EH (cell line): Measurements from ENCODE around the gene CTU1.

ENCODE experiments used
- DNase-seq: peaks from one replicate; pipeline ENCODE4 v3.0.0-alpha.2; 2015; ENCODE audit warnings: low read depth

Gene CTU1

DNA sequence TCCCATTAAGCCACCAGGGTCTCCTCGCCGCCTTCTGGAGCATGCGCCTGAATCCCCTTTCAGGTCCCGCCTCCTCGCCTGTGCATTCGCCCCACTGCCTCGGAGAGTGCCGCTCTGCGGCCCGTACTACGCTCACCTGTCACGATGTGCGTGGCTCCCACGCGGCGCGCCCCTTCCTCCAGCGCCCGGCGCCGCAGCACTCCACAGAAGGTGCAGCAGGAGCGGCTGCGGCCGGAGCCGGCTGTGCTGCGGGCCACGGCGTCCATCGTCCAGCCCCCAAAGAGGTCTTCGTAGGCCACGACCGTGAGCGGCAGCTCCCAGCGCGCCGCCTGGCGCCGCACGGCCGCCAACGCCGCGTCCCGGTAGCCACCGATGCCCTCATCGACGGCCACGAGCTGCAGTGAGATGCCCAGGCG, 4.3 kb downstream of the CTU1 start:
- DNase-seq, result no peak

DNA sequence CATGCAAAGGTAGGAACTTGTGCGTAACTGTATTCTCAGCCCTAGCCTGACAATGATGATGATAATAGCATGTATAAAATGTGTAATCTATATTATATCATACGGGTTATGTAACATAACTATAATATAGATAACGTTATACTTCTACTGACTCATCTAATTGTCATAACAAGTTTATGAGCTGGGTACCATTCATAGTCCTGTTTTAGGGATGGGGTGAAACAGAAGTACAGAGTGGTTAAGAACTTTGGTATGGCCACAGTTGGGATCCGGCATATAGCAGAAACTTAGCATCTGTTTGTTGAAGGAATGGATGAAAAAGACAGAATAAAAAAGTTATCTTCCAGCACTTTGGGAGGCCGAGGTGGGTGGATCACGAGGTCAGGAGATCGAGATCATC, 5.2 kb downstream of the CTU1 start:
- no peak for DNase-seq

- peak; percentile 16 for DNase-seq
These were observed 6.9 kb downstream of the CTU1 start for GRCh38 chr19:51101171-51101865.

DNA sequence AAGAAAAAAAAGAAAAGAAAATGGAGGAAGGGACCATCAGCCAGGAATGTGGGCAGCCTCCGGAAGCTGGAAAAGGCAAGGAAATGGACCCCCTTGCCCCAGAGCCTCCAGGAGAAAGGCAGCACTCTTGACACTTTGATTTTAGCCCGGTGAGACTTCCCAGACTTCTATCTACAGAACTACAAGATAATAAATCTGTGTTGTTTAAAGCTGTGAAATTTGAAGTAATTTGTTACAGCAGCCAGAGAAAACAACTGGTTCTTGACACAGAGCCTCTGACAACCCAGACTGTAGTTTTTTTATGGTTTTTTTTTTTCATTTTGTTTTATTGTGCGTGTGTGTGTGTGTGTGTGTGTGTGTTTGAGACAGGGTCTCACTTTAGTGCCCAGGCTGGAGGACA, 7.6 kb downstream of the CTU1 start:
- DNase-seq, result no peak

DNA sequence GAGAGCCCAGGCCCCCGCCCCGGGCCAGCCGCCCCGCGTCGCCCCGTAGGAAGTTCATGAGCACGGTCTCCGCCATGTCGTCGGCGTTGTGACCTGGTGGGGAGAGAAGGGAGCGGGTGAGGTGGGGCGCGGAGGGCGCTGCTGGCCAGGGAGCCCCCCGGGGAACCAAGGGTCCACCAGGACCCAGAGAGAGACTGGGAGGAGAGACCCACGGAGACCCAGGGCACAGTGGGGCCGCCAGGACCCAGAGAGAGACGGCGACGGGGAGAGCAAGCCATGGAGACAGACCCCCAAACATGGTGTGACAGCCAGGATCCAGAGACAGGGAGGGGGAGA, 9.2 kb downstream of the CTU1 start:
- DNase-seq, result no peak

DNA sequence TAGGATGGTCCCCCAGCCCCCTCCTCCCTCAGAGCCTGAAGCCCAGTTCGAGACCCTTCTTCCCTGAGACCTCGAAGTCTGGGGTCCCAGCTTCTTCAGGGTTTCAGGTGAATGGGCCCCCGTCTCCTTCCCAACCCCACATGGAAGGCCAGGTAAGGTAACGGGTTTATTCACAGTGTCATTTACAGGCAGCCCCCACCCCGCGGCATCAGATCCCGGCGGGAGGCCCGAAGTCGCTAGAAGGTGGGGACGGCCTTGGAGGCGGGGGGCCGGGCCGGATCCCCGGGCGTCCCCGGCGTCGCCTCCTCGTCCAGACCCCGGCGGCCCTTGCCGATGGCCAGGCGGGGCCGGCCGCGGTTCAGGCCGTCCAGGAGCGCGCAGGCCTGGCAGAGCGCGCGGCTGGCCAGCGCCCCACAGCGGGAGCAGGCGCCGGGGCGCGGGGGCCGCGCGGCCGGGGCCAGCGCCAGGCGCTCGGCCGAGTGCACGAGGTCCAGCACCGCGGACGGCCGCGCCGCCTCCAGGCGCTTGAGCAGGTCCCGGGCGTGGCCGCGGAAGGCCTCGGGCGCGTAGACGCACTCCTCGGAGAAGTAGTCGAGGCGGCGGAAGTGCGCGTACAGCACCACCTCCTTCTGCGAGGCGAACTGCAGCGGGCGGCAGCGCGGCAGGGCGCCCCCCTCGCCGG, 9.7 kb downstream of the CTU1 start:
- DNase-seq, result no peak

DNA sequence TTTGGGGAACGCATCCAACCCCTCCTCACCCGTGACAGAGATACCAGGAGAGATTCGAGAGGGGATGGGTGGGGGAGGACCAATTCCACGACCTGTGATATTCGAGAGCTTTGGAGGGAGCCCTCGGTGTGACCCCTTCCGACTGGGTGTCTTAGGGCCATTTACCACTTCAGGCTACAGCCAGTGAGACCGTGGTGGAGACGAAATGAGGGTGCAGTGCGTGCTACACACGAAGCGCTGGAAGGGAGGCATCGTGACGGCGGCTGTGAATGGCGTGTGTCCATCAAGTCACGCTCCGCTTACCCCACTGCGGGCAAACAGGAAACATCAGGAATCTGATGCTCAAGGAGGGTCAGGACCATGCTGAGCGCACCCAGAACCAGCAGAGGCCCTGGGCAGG, 10.4 kb downstream of the CTU1 start:
- DNase-seq, result no peak

DNA sequence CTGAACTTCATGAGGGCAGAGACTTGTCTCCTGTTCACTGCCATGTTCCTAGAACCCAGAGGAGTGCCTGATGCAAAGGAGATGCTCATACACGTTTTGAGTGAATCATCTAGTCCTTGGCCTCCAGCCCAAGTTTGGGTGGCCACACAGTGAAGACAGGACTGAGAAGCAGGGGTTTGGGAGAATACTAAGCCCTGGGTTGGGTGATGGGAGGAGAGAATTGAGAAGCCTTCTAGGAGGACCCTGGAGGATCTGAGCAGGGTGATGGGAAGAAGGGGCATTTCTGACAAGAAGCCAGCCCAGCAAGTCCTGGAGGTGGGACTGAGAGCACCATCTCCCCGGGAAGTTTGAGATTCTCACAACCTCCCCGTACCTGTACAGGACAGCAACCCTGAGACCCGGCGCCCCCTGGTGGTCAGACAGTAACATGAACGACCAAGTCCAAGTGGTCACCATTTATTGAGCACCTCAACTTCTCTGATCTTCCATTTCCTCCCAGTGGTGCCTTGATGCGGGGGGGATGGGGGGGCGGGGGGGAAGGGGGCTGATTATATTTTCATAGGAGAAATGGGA, 11.0 kb downstream of the CTU1 start:
- DNase-seq, result peak; percentile 64

DNA sequence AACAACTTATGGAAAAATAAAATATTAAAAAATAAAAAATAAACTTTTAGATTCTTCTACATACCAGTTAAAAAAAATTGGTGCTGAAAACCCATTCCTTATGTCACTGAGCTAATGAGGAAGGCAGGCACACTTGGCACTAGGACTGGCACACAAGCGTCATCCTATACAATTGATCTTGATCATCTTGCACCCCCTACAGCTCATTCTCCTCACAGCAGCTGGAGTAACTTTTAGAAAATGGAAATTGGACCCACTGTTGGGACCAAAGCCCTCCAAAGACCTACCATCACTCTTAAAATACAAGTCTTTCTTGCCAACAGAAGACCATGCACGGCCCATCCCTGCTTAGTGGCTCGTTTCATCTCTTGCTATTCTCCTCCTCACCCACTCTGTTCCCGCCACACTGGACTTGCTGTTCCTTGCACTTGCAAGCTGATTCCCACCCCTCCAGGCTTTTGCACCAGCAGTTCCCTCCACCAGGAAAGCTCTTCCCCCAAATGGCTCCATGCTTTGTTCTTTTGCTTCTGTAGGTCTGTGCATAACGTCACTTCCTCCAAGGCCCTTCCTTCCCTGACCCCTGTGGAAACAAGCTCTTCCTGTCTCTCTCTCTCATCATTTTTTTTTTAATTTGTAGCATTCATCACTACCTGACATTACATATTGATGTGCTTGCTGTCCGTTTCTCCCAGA, 11.6 kb downstream of the CTU1 start:
- no peak for DNase-seq

DNA sequence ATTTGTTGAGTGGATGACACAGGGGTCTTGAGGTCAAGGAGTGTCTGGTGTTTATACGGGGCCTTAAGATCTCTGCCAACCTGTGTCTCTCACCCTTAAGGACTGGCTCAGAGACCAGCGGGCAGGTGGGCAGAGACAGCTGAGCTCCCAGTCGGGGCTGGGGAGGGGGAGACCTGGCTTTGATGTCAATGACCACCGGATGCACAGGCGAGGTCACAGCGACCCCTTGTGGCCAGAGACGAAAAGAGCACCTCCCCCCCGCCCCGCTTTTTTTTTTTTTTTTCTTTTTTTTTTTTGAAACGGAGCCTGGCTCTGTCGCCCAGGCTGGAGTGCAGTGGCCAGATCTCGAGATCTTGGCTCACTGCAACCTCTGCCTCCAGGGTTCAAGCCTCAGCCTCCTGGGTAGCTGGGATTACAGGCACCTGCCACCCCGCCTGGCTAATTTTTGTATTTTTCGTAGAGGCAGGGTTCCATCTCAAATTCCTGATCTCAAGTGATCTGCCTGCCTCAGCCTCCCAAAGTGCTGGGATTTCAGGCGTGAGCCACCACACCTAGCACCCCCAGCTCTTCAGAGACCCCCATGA, 13.4 kb downstream of the CTU1 start:
- peak; percentile 18 for DNase-seq

DNA sequence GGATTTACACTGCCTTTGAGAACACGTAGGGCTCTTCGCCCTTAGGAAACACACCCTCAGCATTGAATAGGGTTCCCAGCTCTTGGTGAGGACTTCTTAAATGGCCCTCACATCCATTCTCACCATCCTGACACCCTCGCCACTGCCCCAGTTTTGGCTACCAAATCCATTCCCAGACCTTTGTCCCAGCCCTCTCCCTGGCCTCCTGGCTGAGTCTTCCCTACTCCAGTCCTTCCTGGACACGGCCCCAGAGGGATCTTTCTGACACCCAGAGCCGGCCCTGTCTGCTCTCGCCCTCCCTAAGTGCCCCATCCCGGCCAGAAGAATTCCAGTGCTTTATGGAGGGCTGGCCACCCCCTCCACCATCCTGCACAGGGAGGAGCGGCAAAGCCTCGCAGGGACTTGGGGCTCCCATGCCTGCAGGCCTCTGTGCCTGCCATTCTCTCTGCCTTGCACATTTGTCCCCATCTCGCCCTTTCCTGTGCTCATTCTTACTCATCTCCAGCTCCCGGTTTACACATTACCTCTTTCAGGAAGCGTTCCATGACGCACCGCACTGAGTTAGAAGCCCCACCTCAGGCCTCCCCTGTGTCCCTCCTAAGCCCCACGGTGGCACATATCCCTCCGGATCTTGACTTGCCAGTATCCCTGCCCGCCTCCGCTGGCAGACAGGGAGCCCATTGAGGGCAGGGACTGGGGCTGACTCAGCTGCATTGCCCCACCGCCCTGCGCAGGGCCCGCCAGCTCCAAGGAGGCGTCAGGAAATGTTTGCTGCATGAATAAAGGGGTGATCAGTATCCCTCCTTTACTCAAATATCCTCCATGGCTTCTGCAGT, 14.5 kb downstream of the CTU1 start:
- no peak for DNase-seq

DNA sequence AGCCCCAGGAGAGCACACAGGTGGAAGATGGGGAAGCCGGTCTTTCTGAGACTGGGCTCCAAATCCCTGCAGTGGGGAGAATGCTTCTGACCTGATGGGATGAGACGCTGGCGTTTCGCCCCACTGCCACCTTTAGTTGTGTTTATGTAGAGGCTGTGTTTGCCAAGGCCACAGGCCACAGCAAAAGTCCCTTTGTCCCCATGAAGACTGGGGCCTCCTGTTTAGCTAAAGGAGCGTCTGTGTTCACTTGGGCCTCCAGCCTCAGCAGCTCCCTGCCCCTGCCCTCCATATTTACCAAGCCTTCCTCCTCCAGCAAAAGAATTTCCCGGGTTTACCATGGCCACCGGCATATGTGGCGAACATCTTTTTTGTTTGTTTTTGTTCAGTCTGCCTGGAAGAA, 15.1 kb downstream of the CTU1 start:
- no peak for DNase-seq

- DNase-seq, result peak; percentile 7
These were observed 16.0 kb downstream of the CTU1 start for GRCh38 chr19:51091895-51092873.

GRCh38 chr19:51091126-51091525, 17.1 kb downstream of the CTU1 start:
- DNase-seq, result no peak

DNA sequence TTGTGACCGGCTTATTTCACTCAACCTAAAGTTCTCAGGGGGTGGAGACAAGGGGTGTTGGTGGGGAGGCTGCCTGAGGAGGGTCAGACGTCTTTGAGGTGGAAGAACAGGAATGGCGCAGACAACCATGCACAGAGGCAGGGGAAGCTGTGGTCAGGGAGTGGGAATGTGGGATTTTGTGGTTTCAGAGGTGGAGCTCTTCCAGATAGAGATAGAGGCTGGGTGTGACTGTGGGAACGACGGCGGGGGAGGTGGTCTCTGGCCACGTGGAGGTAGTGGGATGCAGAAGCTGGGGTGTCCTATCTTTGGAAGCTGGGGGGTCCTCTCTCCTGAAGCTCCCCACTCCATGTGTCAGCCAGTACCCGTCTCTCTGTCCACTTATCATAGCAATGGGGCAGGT, 17.7 kb downstream of the CTU1 start:
- no peak for DNase-seq

DNA sequence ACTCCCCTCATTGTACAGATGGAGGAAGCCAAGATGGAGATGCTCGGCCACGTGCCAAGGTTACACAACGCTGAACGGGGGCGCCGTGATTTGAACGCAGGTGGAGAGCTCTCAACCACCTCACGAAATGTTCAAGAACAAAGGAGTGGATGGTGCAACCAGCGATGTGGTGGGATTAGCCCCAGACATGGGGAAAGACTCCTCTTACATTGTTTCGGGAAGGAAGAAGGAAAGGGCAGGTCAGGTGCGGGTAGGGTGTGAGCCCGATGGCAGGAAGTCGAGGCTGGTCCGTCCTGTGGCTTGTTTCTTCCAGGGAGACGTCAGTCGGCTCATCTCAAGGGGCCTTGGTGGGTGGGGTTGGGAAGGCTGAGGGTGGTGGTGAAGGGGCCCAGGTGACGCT, 18.4 kb downstream of the CTU1 start:
- no peak for DNase-seq

- no peak for DNase-seq
These were observed 21.9 kb downstream of the CTU1 start for GRCh38 chr19:51086153-51086850.

- DNase-seq, result no peak
These were observed 23.7 kb downstream of the CTU1 start for GRCh38 chr19:51084505-51084904.

DNA sequence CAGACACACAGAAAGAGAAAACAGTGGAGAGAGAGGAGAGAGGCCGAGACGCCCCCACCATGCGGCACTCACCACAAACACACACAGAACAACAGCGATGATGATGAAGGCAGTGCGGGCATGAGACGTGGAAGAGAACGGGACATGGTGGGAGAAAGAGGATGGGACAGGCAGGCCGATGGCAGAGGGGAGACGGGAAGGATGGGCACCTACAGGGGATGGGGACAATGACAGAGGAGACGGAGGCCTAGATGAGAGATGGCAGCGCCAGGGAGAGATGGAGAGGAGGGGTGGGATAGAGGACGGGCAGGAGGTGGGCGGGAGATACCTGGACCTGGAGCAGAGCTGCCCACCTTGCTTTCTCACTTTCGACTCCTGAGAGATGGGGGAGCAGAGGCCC, 24.4 kb downstream of the CTU1 start:
- no peak for DNase-seq

DNA sequence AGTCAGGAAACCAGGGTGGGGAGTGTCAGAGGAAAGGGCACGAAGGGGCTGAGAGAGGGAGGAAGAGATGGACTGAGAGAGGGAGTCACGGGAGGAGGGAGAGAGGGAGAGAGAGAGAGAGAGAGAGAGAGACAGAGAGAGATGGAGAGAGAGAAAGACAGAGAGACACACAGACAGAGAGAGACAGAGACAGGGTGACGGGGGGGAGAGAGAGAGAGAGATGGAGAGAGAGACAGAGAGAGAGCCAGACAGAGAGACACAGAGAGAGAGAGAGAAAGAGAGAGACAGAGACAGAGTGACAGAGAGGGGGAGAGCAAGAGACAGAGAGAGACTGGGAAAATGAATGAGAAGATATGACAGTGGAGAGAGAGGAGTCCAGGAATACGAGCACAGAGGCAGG, 25.0 kb downstream of the CTU1 start:
- no peak for DNase-seq
